GM10266 (cell line): ENCODE measurements around the gene CAMKMT.

Experiments
- DNase-seq: peaks from one replicate; pipeline ENCODE4 v3.0.0; 2012; ENCODE audit errors: extremely low spot score
- TF ChIP-seq, protein P1 (sequence below): IDR thresholded peaks from 2 replicates; pipeline ENCODE4 v1.5.1; 2012; ENCODE audit warnings: mild to moderate bottlenecking, low read depth; ENCODE audit not compliant: control insufficient read depth, insufficient read depth; ENCODE audit errors: missing control alignments

Gene CAMKMT

DNA sequence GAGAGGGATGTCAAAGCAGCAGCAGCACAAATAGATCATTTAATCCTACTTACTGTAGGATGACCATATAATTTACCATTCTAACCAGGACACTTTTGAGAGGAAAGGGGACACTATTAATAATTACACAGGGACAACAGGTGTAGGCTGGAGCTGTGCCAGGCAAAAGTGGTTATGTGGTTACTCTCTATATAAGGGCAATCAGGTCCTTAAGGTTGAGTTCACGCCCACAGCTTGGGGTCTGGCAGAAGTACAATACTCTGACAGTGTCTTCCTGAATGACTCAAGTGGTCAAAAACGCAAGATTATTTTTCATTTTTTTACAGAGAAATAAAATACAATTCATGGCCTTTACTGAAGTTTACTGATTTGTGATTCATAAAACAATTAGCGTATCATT lies 3.2 kb upstream of the CAMKMT start:
- peak; percentile 9 for DNase-seq

DNA sequence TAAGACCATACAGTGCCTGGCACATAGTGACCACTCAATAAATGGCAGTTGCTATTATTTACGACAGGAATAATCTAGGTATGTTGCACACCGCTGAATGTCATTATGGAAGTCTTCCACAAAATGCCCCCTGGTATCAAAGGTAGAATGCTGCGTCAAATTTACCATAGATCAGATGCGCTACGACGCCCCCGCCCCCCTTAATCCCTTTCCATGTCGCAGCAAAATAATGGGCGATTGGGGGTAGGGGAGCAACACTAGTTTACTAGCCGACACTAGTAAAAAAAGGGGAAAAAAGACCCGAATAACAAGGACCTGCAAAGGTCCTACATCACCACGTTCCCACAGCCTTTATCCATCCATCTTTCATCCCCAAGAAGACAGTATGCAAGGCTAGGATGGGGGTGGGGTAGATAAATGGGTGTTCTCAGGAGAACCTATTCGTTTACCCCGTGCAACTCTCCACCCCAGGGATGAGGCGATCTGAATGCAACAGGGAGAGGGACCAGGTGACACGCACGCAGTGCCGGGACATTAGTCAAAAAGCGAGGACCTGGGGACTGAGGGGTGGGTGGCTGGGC lies 908 bp upstream of the CAMKMT start:
- TF ChIP-seq, protein P1, sequence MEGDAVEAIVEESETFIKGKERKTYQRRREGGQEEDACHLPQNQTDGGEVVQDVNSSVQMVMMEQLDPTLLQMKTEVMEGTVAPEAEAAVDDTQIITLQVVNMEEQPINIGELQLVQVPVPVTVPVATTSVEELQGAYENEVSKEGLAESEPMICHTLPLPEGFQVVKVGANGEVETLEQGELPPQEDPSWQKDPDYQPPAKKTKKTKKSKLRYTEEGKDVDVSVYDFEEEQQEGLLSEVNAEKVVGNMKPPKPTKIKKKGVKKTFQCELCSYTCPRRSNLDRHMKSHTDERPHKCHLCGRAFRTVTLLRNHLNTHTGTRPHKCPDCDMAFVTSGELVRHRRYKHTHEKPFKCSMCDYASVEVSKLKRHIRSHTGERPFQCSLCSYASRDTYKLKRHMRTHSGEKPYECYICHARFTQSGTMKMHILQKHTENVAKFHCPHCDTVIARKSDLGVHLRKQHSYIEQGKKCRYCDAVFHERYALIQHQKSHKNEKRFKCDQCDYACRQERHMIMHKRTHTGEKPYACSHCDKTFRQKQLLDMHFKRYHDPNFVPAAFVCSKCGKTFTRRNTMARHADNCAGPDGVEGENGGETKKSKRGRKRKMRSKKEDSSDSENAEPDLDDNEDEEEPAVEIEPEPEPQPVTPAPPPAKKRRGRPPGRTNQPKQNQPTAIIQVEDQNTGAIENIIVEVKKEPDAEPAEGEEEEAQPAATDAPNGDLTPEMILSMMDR = no peak
- DNase-seq = peak; percentile 10

More for the DNA sequence above, 3.2 kb upstream of the CAMKMT start:
- TF ChIP-seq, protein P1 = no peak

DNA sequence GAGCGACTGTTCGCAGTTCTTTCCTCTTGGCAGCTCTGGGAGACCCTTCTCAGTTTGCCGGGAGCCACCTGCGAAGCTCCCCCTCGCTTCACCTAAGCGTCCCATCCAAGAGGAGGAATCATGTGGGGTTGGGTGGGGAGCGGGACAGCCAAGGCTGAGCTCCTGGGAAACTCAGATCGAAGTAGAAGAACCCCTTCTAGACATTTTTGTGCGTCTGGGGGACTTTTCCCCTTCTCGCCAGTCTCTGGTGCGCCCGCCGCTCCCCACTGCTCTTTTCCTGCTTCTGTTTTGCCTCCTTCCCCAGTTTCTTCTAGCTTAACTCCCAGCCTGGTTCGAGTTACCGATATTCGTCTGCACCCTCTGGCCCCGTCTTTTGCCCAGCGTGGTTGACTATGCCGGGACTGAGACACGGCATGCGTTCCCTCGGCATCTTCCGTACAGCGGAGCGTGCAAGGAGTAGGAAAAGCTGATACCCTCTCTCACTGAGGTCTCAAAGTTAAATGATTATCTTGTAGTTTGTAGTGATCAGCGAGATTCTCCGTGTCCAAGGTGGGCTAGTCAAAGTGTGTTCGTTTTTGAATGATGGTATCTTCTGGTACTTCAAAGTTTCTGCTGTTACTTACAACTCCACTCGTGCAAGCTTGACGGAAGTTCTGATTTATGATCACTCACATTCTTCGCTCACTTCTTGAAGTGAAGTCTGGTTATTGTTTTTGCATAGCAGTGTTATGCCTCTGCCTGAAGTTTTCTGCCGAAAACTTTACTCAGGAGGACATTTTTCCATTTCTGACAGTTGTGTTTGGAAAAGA lies 664 bp downstream of the CAMKMT start:
- DNase-seq = peak; percentile 21
- TF ChIP-seq, protein P1 = no peak

DNA sequence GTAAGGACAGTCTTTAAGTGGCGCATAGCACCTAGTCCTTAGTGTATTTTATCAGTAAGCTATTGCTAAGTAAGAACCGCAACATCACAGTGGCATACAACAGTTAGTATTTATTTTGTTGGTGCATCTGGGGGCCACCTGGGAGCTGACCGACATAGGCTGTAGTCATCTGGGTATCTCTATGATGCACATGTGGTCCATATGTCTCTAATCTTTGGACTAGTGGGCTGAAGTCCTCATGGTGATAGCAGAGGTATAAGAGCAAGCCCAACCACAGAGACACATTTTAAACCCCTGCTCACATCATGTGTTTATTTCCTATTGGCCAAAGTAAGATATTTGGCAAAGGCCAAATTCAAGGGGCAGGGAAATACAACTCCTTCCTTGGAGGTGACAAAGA lies 2.9 kb downstream of the CAMKMT start:
- DNase-seq = no peak
- TF ChIP-seq, protein P1 = no peak

DNA sequence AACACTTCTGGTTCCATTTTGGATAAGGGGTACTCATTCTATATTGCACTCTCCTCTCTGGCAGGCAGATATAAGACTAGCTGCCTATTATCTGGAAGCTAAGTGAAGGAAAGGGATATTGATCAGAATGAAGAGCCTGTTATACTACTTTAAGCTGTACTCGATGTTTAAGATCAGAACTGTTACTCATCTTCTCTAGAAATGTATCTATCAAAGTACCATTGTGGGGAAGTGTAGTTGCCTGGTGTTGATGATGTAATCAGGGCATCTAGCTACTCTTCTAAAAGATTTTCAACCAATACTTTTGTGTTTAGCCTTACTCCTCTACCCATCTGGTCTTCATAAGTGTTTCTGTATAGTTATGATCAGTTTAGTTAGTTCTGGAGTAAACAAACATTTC lies 5.8 kb downstream of the CAMKMT start:
- TF ChIP-seq, protein P1 = no peak
- DNase-seq = no peak

DNA sequence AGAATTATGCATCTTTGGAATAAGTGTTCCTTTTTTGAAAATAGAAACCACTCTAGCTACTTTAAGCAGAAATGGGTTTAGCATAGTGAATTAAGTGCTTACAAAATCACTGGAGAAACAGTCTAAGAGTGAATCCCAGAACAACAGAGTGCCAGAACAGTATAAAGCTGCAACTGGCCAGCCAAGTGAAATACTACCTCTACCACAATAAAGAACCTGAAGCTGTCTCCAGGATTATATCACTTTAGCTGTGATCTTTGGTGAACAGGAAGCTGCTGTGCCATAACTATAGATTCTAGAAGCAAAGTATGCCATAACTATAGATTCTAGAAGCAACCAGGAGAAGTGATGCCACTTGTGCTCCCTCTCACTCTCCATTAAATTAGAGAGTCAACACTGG lies 7.6 kb downstream of the CAMKMT start:
- TF ChIP-seq, protein P1 = no peak
- DNase-seq = no peak

DNA sequence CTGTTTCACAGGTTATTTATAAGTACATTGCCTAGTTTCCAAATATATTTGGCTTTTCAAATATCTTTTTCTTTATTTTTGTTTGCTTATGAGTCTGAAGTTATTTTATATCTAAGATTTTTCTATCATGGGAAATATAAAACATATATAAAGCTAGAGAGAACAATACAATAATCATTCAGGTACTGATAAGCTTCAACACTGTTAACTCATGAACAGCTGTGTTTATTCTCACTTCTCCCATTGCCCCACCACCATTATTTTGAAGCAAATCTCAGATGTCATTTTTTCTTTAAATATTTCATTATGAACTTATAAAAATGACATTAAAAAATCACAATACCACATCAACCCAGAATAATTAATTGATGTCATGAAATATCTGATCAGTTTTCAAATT lies 9.7 kb downstream of the CAMKMT start:
- no peak for DNase-seq
- TF ChIP-seq, protein P1 = no peak
